GM18858 (cell line): ENCODE measurements around the gene PARD6G.
"Not testable (repeated sequence)": the region's sequence is repeated elsewhere in the genome, so short reads cannot be mapped to it uniquely, and the experiment has no call there.

ENCODE experiments used
- ATAC-seq: cut with Tn5 transposase; IDR thresholded peaks from one replicate; pipeline ENCODE4 v1.9.1; 2021; ENCODE audit not compliant: unreplicated experiment

The PARD6G gene

GRCh38 chr18:80247393-80247841 is at the start of gene PARD6G:
PARD6G (minus strand) TSS chr18:80247514; CDS start chr18:80247348, 166 bp downstream.
- no peak for ATAC-seq

GRCh38 chr18:80262241-80263033 is 15.1 kb upstream of the PARD6G start:
- not testable (repeated sequence) for ATAC-seq

GRCh38 chr18:80259610-80260009 is 12.3 kb upstream of the PARD6G start:
- no peak for ATAC-seq

GRCh38 chr18:80258640-80259039 is 11.3 kb upstream of the PARD6G start:
- ATAC-seq = no peak

GRCh38 chr18:80257579-80258543 is 10.5 kb upstream of the PARD6G start:
- ATAC-seq = not testable (repeated sequence)

GRCh38 chr18:80254971-80255500 is 7.7 kb upstream of the PARD6G start:
- ATAC-seq = no peak

GRCh38 chr18:80253871-80254492 is 6.7 kb upstream of the PARD6G start:
- no peak for ATAC-seq

GRCh38 chr18:80253236-80253635 is 5.9 kb upstream of the PARD6G start:
- ATAC-seq = no peak

- no peak for ATAC-seq
These were observed 4.8 kb upstream of the PARD6G start for GRCh38 chr18:80252136-80252535.

GRCh38 chr18:80251700-80252099 is 4.4 kb upstream of the PARD6G start:
- no peak for ATAC-seq

GRCh38 chr18:80250740-80251364 is 3.5 kb upstream of the PARD6G start:
- ATAC-seq = no peak

- ATAC-seq = no peak
These were observed 2.1 kb upstream of the PARD6G start for GRCh38 chr18:80249217-80250093.

GRCh38 chr18:80246445-80247392 is 595 bp downstream of the PARD6G start:
- no peak for ATAC-seq

- no peak for ATAC-seq
These were observed 1.4 kb downstream of the PARD6G start for GRCh38 chr18:80245781-80246444.

GRCh38 chr18:80244956-80245730 is 2.2 kb downstream of the PARD6G start:
- no peak for ATAC-seq

- ATAC-seq = no peak
These were observed 3.1 kb downstream of the PARD6G start for GRCh38 chr18:80244167-80244566.

GRCh38 chr18:80243204-80243603 is 4.1 kb downstream of the PARD6G start:
- no peak for ATAC-seq
